AG08396 (cell line): ENCODE measurements around the gene CIP2A.
"Not testable (repeated sequence)": the region's sequence is repeated elsewhere in the genome, so short reads cannot be mapped to it uniquely, and the experiment has no call there.

Source experiments
- DNase-seq: peaks from one replicate; pipeline ENCODE4 v3.0.0; 2012; ENCODE audit warnings: low spot score, mixed read lengths

CIP2A gene

GRCh38 chr3:108589081-108589997 is at the start of gene CIP2A, which contains the start of gene DZIP3:
Gene CIP2A (minus strand): TSS chr3:108589438. CDS start chr3:108589375, 63 bp downstream.
Gene DZIP3 (plus strand): TSS chr3:108589722. CDS start chr3:108605407, 15,685 bp downstream.
- DNase-seq: peak; percentile 90

- no peak for DNase-seq
These were observed 40.7 kb upstream of the CIP2A start for GRCh38 chr3:108629974-108630373.

- no peak for DNase-seq
These were observed 34.3 kb upstream of the CIP2A start for GRCh38 chr3:108623504-108623903.

- no peak for DNase-seq
These were observed 31.0 kb upstream of the CIP2A start for GRCh38 chr3:108620250-108620649.

- not testable (repeated sequence) for DNase-seq
These were observed 26.9 kb upstream of the CIP2A start for GRCh38 chr3:108616090-108616489.

- DNase-seq: no peak
These were observed 21.4 kb upstream of the CIP2A start for GRCh38 chr3:108610651-108611050.

GRCh38 chr3:108608750-108609149 is 19.5 kb upstream of the CIP2A start:
- no peak for DNase-seq

- no peak for DNase-seq
These were observed 16.3 kb upstream of the CIP2A start for GRCh38 chr3:108605491-108605890.

- no peak for DNase-seq
These were observed 15.8 kb upstream of the CIP2A start for GRCh38 chr3:108605028-108605427.

GRCh38 chr3:108603691-108604090 is 14.5 kb upstream of the CIP2A start:
- no peak for DNase-seq

GRCh38 chr3:108602935-108603294 is 13.7 kb upstream of the CIP2A start:
- no peak for DNase-seq

GRCh38 chr3:108602249-108602934 is 13.2 kb upstream of the CIP2A start:
- no peak for DNase-seq

- DNase-seq: no peak
These were observed 10.6 kb upstream of the CIP2A start for GRCh38 chr3:108599677-108600409.

- DNase-seq: no peak
These were observed 9.1 kb upstream of the CIP2A start for GRCh38 chr3:108598375-108598774.

GRCh38 chr3:108595321-108595720 is 6.1 kb upstream of the CIP2A start:
- DNase-seq: no peak

GRCh38 chr3:108590460-108590859 is 1.2 kb upstream of the CIP2A start:
- peak; percentile 2 for DNase-seq

- no peak for DNase-seq
These were observed 723 bp upstream of the CIP2A start for GRCh38 chr3:108589998-108590323.

GRCh38 chr3:108588601-108589000 is 637 bp downstream of the CIP2A start:
- DNase-seq: no peak

GRCh38 chr3:108578064-108578463 is 11.2 kb downstream of the CIP2A start:
- DNase-seq: no peak

GRCh38 chr3:108569336-108569735 is 19.9 kb downstream of the CIP2A start:
- DNase-seq: no peak

- no peak for DNase-seq
These were observed 22.6 kb downstream of the CIP2A start for GRCh38 chr3:108566599-108566998.

GRCh38 chr3:108565506-108565905 is 23.7 kb downstream of the CIP2A start:
- DNase-seq: no peak

GRCh38 chr3:108564564-108564963 is 24.7 kb downstream of the CIP2A start:
- no peak for DNase-seq
